Prostate gland (tissue), 2 donors: ENCODE results near the gene SIRT1. TPM values are rescaled to one million over a fixed set of nuclear protein-coding genes. Genes with fewer than 3 reads are reported as not detected.

Source experiments
- DNase-seq: peaks from one replicate; pipeline ENCODE4 v3.0.0-alpha.2; 2019; ENCODE audit warnings: low spot score
- H3K27ac ChIP-seq, 2 donors: fragments of 200-600 bp; sonication (generic); 2 replicates each; pipeline ENCODE4 v1.5.1; 2017 to 2019
- H3K27me3 ChIP-seq: fragments of 200-600 bp; sonication (generic); replicated peaks from 2 replicates; pipeline ENCODE4 v1.5.1; 2019; ENCODE audit not compliant: insufficient read depth
- H3K36me3 ChIP-seq, 2 donors: fragments of 200-600 bp; sonication (generic); 1 replicate in 1 of 2; 2 replicates in 1 of 2; pipeline versions ENCODE4 v1.5.1 to v1.8.1; 2017 to 2019
- H3K4me1 ChIP-seq: fragments of 200-600 bp; sonication (generic); replicated peaks from 2 replicates; pipeline ENCODE4 v1.5.1; 2019
- H3K4me3 ChIP-seq, 2 donors: fragments of 200-600 bp; sonication (generic); 2 replicates each; pipeline ENCODE4 v1.5.1; 2017 to 2019
- H3K9me3 ChIP-seq: fragments of 200-600 bp; sonication (generic); 2 replicates; pipeline ENCODE4 v1.5.1; 2017
- CTCF ChIP-seq, 4 experiments: fragments of 200-600 bp in 2 of 4; fragments of 450-650 bp in 2 of 4; sonication (generic) in 2 of 4; IDR thresholded peaks; 1 replicate in 3 of 4; 2 replicates in 1 of 4; pipeline ENCODE4 v1.5.1; 2016 to 2019; ENCODE audit warnings: antibody characterized with exemption in 4 of 4, mild to moderate bottlenecking in 2 of 4, moderate library complexity in 2 of 4
- POLR2A ChIP-seq: fragments of 450-650 bp; IDR thresholded peaks from one replicate; pipeline ENCODE4 v1.6.1; 2016; ENCODE audit warnings: antibody characterized with exemption, mild to moderate bottlenecking
- POLR2AphosphoS5 ChIP-seq: sonication (generic); formaldehyde crosslinking; IDR thresholded peaks from one replicate; pipeline ENCODE4 v1.6.1; 2017; ENCODE audit warnings: antibody characterized with exemption
- WGBS: methylation state at CpG from one replicate; pipeline ENCODE4 v1.1.5; 2018; 5-methylcytosine and 5-hydroxymethylcytosine counted together
- intact Hi-C: fragments of 100-400 bp; cut with DNase I; formaldehyde crosslinking; loops from one replicate; pipeline ENCODE4 v1.14.2; 2022
- total RNA-seq, 2 donors: library from RNA; depleted of rRNA; stranded (reverse); fragments of >200 nt; gene quantifications; one replicate each; pipeline ENCODE4 v1.1.0, GENCODE V29; 2016

Gene SIRT1
- total RNA-seq, 2 donors from 2014 or later = 22.0 to 46.2 TPM

GRCh38 chr10:67933199-67933598 is 48.7 kb downstream of the SIRT1 start:
- Histone ChIP-seq H3K36me3 (no peaks in the 10 kb centered on the region), H3K27ac (no peak overlapping the region)
- WGBS = 94% methylated on average over 2 of the region's 2 CpGs

GRCh38 chr10:67934336-67934735 is 49.9 kb downstream of the SIRT1 start:
- TF ChIP-seq POLR2AphosphoS5 (no peak), POLR2A (no peak), CTCF (IDR thresholded peaks at IDR 0.05) (no peak)
- intact Hi-C loops = no loop called here
- Histone ChIP-seq H3K9me3 (no peaks in the 10 kb centered on the region), H3K4me1 (no peaks in the 10 kb centered on the region), H3K4me3 (no peak overlapping the region), H3K27ac (no peak overlapping the region), H3K36me3 (no peaks in the 10 kb centered on the region), H3K27me3 (no peaks in the 10 kb centered on the region)
- WGBS = 83% methylated on average over 1 of the region's 1 CpG
- DNase-seq = no peak

More at GRCh38 chr10:67933199-67933598, 48.7 kb downstream of the SIRT1 start:
- DNase-seq = no peak
- H3K4me3 ChIP-seq = no peak overlapping the region
- H3K4me1 ChIP-seq = no peaks in the 10 kb centered on the region
- H3K27me3 ChIP-seq = no peaks in the 10 kb centered on the region
- intact Hi-C loops = no loop called here
- no peaks in the 10 kb centered on the region for H3K9me3 ChIP-seq
- no peak for TF ChIP-seq CTCF (IDR thresholded peaks at IDR 0.05)

- intact Hi-C loops = no loop called here
- DNase-seq = no peak
- Histone ChIP-seq H3K27me3 (no peaks in the 10 kb centered on the region), H3K4me3 (no peak overlapping the region), H3K9me3 (no peaks in the 10 kb centered on the region), H3K36me3 (no peaks in the 10 kb centered on the region), H3K4me1 (no peaks in the 10 kb centered on the region), H3K27ac (no peak overlapping the region)
- WGBS = 99% methylated on average over 9 of the region's 9 CpGs
- TF ChIP-seq POLR2AphosphoS5 (no peak), CTCF (IDR thresholded peaks at IDR 0.05) (no peak), POLR2A (no peak)
Observed at GRCh38 chr10:67935223-67935622, 50.8 kb downstream of the SIRT1 start.

- Histone ChIP-seq H3K4me1 (no peaks in the 10 kb centered on the region), H3K27me3 (no peaks in the 10 kb centered on the region), H3K27ac (no peak overlapping the region), H3K36me3 (no peaks in the 10 kb centered on the region), H3K9me3 (no peaks in the 10 kb centered on the region), H3K4me3 (no peak overlapping the region)
- TF ChIP-seq POLR2A = no peak
- no peak for TF ChIP-seq POLR2AphosphoS5
- TF ChIP-seq CTCF (IDR thresholded peaks at IDR 0.05) = no peak
- 61% methylated on average over 1 of the region's 1 CpG for WGBS
- intact Hi-C loops = no loop called here
- no peak for DNase-seq
Observed at GRCh38 chr10:67936416-67936815, 52.0 kb downstream of the SIRT1 start.

GRCh38 chr10:67943917-67944316 is 59.5 kb downstream of the SIRT1 start:
- Histone ChIP-seq H3K27ac (no peak overlapping the region), H3K4me3 (no peak overlapping the region), H3K36me3 (no peaks in the 10 kb centered on the region), H3K9me3 (no peaks in the 10 kb centered on the region), H3K4me1 (no peaks in the 10 kb centered on the region), H3K27me3 (no peaks in the 10 kb centered on the region)
- WGBS = 95% methylated on average over 2 of the region's 2 CpGs
- DNase-seq = no peak
- intact Hi-C loops = no loop called here
- TF ChIP-seq POLR2AphosphoS5 (no peak), POLR2A (no peak), CTCF (IDR thresholded peaks at IDR 0.05) (no peak)
